Pulmonary artery endothelial cell (primary cell): ENCODE measurements around the gene GTPBP3. TPM values are rescaled to one million over a fixed set of nuclear protein-coding genes. Genes with fewer than 3 reads are reported as not detected.
A peak's percentile ranks its signal among the peaks of the same experiment; 100 is the strongest.

Experiments
- DNase-seq: peaks from one replicate; pipeline ENCODE4 v3.0.0-alpha.2; 2011; ENCODE audit warnings: low read depth, low spot score
- total RNA-seq: library from RNA; depleted of rRNA; stranded (reverse); fragments of >200 nt; gene quantifications from 2 replicates; pipeline ENCODE4 v1.2.3, GENCODE V29; 2014

GTPBP3 gene
- total RNA-seq, 1 donor from 2014 or later: 16.6 TPM

DNA sequence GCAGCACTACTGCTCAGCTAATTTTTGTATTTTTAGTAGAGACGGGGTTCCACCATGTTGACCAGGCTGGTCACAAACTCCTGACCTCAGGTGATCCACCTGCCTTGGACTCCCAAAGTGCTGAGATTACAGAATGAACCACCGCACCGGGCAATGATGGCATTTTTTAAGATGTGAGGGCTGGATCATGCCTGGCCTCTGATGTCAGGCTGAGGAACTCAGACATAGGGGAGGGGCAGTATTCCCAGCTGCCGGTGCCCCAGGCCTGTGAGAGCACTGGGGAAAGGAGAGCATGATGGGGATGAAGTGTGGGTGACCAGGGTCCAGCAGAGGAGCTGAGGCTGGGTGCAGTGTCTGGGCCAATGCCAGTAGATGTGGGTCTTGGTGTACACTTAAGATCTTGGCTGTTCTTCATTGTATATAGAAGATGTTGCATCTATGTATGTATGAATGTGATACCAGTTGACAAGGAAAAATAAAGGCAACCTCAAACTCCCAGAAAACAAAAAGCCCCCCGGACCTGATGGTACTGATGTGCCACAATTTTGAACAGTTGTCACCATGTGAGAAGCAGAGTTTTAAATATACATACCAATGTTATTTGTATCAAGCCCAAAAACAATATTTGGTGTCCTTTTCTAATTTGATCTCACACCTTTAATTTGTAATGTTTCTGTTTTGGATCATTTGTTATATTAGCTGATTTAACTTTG is 43.2 kb downstream of the GTPBP3 start:
- DNase-seq: no peak

GRCh38 chr19:17385878-17386611 is 48.7 kb downstream of the GTPBP3 start:
- no peak for DNase-seq

GRCh38 chr19:17389288-17389687 is 51.9 kb downstream of the GTPBP3 start:
- no peak for DNase-seq

GRCh38 chr19:17389957-17390664 is 52.8 kb downstream of the GTPBP3 start:
- DNase-seq: no peak

DNA sequence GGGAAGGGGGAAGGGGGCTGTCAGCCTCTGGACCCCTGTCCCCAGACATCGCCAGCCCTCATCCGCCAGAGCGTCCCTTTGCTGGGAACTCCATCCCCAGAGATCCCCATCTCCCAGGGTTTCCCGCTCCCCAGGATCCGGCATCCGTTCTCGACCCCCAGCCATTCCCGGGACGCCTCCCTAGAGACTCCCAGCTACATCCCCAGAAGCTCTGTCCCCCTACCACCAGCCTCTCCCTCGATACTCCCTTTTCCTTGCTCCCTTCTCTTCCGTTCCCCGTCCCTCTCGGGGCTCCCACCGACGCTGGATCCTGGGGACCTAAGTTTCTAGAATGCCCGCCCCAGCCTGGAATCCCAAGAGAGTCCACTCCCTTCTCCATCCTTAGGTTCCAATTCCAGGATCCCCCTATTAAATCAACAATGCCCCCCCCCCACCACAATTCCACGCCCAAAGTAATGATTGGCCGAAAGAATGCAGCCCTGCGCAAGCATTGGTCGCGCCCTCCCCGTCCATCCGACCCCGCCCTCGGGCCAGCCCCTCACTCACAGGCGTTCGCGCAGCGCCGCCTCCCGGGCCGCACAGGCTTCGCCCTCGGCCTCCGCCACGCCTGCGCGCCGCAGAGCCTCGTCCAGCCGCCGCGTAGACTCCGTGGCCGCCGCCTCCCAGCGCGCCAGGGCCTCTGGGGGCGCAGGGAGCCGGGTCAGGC is 53.5 kb downstream of the GTPBP3 start:
- peak; percentile 75 for DNase-seq

DNA sequence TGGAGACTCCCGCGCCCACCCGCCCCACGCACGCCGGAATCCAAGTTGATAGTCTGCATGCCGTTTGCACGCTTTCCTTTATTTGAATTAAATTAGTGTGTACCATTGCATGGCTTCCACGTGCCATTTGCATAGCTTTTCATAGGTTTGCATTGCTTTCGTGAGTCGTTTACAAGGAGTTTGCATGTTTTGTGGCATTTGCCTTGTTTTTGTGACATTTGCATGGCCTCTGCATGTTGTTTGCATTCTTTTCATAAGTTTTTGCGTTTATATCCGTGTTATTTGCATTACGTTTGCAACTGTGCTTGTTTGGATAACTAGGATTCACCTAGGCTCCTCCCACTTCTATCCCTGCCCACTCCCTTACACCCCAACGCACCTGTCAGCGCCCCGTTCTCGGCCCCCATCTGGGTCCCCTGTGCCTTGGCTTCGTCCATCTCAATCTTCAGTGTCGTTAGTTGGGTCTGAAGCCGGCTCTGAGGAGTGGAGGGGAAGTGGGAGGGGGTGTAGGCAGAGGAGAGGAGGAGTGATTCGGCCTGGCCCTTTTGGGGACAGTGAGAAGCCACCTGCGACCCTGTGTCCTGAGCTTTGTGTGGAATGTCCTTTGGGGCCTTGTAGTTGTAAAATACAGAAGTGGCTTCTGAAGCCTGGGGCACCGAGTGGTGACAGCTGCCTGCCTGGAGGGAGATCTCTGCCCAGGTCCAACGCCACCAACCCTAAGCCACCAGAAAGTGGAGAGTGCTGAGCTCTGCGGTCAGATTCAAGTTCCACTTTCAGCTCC is 54.2 kb downstream of the GTPBP3 start:
- DNase-seq: no peak

Other genes starting within 250 kb of the GTPBP3 start
- 19.1 and 19.3 TPM in 2 replicates for gene USE1, start 122.2 kb upstream of the GTPBP3 start, total RNA-seq
- gene OCEL1, start 111.3 kb upstream of the GTPBP3 start, total RNA-seq: 2.3 and 3.4 TPM in 2 replicates
- gene NR2F6, start 91.6 kb upstream of the GTPBP3 start, total RNA-seq: 40.4 and 45.7 TPM in 2 replicates
- 5.0 and 5.7 TPM in 2 replicates for gene USHBP1, start 72.8 kb upstream of the GTPBP3 start, total RNA-seq
- gene BABAM1, start 70.1 kb upstream of the GTPBP3 start, total RNA-seq: 126 and 150 TPM in 2 replicates
- gene ANKLE1, start 55.7 kb upstream of the GTPBP3 start, total RNA-seq: 1.3 and 3.0 TPM in 2 replicates
- 7.5 TPM in 2 replicates for gene ABHD8, start 34.1 kb upstream of the GTPBP3 start, total RNA-seq
- gene MRPL34, start 31.7 kb upstream of the GTPBP3 start, total RNA-seq: 35.8 and 44.0 TPM in 2 replicates
- gene DDA1, start 28.0 kb upstream of the GTPBP3 start, total RNA-seq: 30.0 and 30.3 TPM in 2 replicates
- 2.0 and 4.1 TPM in 2 replicates for gene ANO8, start 2.7 kb upstream of the GTPBP3 start, total RNA-seq
- 0.21 and 0.46 TPM in 2 replicates for gene PLVAP, start 39.8 kb downstream of the GTPBP3 start, total RNA-seq
- 0.13 and 0.63 TPM in 2 replicates for gene CCDC194, start 56.6 kb downstream of the GTPBP3 start, total RNA-seq
- gene BST2, start 68.1 kb downstream of the GTPBP3 start, total RNA-seq: 161 and 210 TPM in 2 replicates
- 36.1 and 43.0 TPM in 2 replicates for gene MVB12A, start 82.5 kb downstream of the GTPBP3 start, total RNA-seq
- 0.04 TPM in 1 of 2 replicates, not detected in the other for gene TMEM221, start 111.1 kb downstream of the GTPBP3 start, total RNA-seq
- gene NXNL1, start 123.4 kb downstream of the GTPBP3 start, total RNA-seq: not detected in 2 replicates
- gene SLC27A1, start 133.0 kb downstream of the GTPBP3 start, total RNA-seq: 9.8 and 10.0 TPM in 2 replicates
- 44.6 and 45.2 TPM in 2 replicates for gene PGLS, start 174.1 kb downstream of the GTPBP3 start, total RNA-seq
- gene COLGALT1, start 218.1 kb downstream of the GTPBP3 start, total RNA-seq: 107 and 142 TPM in 2 replicates